ENCODE measurements around the gene OXA1L.
"Not testable (repeated sequence)": the region's sequence is repeated elsewhere in the genome, so short reads cannot be mapped to it uniquely, and the experiment has no call there.

DNA sequence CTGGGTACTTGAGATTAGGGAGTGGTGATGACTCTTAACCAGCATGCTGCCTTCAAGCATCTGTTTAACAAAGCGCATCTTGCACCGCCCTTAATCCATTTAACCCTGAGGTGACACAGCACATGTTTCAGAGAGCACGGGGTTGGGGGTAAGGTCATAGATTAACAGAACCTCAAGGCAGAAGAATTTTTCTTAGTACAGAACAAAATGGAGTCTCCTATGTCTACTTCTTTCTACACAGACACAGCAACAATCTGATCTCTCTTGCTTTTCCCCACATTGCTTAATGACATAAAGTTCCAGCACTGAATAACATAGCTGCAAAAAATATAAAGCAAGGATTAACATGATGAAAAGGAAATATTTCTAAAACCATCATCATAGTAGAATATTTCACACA is 41.1 kb upstream of the OXA1L start:
- TF ChIP-seq, protein P1, sequence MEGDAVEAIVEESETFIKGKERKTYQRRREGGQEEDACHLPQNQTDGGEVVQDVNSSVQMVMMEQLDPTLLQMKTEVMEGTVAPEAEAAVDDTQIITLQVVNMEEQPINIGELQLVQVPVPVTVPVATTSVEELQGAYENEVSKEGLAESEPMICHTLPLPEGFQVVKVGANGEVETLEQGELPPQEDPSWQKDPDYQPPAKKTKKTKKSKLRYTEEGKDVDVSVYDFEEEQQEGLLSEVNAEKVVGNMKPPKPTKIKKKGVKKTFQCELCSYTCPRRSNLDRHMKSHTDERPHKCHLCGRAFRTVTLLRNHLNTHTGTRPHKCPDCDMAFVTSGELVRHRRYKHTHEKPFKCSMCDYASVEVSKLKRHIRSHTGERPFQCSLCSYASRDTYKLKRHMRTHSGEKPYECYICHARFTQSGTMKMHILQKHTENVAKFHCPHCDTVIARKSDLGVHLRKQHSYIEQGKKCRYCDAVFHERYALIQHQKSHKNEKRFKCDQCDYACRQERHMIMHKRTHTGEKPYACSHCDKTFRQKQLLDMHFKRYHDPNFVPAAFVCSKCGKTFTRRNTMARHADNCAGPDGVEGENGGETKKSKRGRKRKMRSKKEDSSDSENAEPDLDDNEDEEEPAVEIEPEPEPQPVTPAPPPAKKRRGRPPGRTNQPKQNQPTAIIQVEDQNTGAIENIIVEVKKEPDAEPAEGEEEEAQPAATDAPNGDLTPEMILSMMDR (IDR thresholded peaks at IDR 0.05) = not testable (repeated sequence)
- not testable (repeated sequence) for TF ChIP-seq POLR2A (IDR thresholded peaks at IDR 0.05)
